Esophagus squamous epithelium (tissue), 4 donors: ENCODE data around the gene DYNC1I1.

ENCODE experiments used
- CTCF ChIP-seq, 6 experiments: fragments of 450-650 bp in 4 of 6; fragments of 200-600 bp in 2 of 6; sonication (generic) in 2 of 6; IDR thresholded peaks; one replicate each; pipeline ENCODE4 v1.5.1; 2016 to 2019; ENCODE audit warnings: antibody characterized with exemption in 6 of 6, mild to moderate bottlenecking in 4 of 6, moderate library complexity in 4 of 6
- POLR2A ChIP-seq, 4 donors: fragments of 450-650 bp; IDR thresholded peaks; one replicate each; pipeline ENCODE4 v1.6.1; 2017; ENCODE audit warnings: antibody characterized with exemption in 4 of 4, mild to moderate bottlenecking in 4 of 4, moderate library complexity in 3 of 4

GRCh38 chr7:96014617-96015016 is 242.3 kb downstream of the DYNC1I1 start:
- no peak for TF ChIP-seq CTCF (IDR thresholded peaks at IDR 0.05)
- no peak for TF ChIP-seq POLR2A (IDR thresholded peaks at IDR 0.05)
